Loucy (cell line): ENCODE results near the gene PRR12.

Experiments used
- EZH2phosphoT487 ChIP-seq: fragments of 200-600 bp; IDR thresholded peaks from 2 replicates; pipeline ENCODE4 v1.6.1; 2018; ENCODE audit warnings: antibody characterized with exemption, mild to moderate bottlenecking, moderate library complexity, borderline replicate concordance
- TF ChIP-seq, protein P1 (sequence below): fragments of 200-600 bp; sonication (generic); conservative IDR thresholded peaks from 2 replicates; pipeline ENCODE4 v1.5.1; 2014; ENCODE audit warnings: mild to moderate bottlenecking, antibody characterized with exemption, low read length

DNA sequence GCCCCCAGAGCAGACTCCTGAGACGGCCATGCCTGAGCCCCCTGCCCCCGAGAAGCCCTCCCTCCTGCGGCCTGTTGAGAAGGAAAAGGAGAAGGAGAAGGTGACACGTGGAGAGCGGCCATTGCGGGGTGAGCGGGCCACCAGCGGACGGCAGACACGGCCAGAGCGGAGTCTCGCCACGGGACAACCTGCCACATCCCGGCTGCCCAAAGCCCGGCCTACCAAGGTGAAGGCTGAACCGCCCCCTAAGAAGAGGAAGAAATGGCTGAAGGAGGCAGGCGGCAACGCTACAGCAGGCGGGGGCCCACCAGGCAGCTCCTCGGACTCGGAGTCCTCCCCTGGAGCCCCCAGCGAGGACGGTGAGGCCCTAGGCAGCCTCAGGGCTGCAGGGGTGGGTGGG, 24.9 kb downstream of the PRR12 start:
- TF ChIP-seq, protein P1, sequence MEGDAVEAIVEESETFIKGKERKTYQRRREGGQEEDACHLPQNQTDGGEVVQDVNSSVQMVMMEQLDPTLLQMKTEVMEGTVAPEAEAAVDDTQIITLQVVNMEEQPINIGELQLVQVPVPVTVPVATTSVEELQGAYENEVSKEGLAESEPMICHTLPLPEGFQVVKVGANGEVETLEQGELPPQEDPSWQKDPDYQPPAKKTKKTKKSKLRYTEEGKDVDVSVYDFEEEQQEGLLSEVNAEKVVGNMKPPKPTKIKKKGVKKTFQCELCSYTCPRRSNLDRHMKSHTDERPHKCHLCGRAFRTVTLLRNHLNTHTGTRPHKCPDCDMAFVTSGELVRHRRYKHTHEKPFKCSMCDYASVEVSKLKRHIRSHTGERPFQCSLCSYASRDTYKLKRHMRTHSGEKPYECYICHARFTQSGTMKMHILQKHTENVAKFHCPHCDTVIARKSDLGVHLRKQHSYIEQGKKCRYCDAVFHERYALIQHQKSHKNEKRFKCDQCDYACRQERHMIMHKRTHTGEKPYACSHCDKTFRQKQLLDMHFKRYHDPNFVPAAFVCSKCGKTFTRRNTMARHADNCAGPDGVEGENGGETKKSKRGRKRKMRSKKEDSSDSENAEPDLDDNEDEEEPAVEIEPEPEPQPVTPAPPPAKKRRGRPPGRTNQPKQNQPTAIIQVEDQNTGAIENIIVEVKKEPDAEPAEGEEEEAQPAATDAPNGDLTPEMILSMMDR = no peak
- no peak for TF ChIP-seq EZH2phosphoT487
